Right renal pelvis (tissue), 4 donors: ENCODE data around the gene CPED1. TPM values are rescaled to one million over a fixed set of nuclear protein-coding genes. Genes with fewer than 3 reads are reported as not detected.

Experiments
- DNase-seq, 4 donors: peaks; one replicate each; pipeline ENCODE4 v3.0.0-alpha.2; 2013; ENCODE audit warnings: low read depth in 4 of 4, low spot score in 3 of 4, missing footprints in 1 of 4
- polyA plus RNA-seq, 4 donors: library from polyadenylated mRNA; unstranded; fragments of 120-200 nt; gene quantifications; one replicate each; pipeline ENCODE4 v1.2.1, GENCODE V29; 2013; ENCODE audit not compliant: insufficient read length in 4 of 4

Gene CPED1
- polyA plus RNA-seq, 4 donors, result 30.1 to 48.9 (median 43.6) TPM

DNA sequence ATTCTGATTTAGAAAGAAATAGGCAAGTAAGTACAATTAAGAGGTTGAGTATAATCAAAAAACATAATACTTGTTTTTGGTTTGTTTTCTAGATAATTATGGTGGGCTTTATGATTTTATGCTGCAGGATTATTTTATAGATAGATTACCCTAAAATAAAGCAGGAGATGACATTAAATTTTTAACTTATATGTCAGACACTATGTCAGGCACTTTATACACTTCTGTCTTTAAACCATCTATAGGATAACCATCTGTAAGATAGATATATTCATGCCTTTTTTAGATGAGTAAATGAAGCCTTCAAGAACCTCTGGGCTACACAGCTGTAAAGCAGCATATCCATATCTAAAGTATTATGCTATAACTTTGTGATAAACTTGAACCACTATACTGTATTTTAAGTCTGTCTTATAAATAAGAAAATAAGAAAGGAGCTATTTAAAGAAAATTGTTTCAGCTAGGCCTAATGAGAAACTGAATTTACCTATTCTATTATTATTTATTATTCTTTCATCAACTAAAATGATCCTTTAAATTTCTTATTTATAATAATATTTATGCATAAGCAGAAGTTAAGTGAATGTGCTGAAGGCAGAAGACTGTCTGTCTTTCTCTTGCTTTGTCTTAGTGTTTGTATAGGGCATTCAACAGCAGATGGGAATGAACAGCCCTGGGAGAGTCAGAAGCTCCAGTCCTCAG lies 94.0 kb downstream of the CPED1 start:
- no peak for DNase-seq

DNA sequence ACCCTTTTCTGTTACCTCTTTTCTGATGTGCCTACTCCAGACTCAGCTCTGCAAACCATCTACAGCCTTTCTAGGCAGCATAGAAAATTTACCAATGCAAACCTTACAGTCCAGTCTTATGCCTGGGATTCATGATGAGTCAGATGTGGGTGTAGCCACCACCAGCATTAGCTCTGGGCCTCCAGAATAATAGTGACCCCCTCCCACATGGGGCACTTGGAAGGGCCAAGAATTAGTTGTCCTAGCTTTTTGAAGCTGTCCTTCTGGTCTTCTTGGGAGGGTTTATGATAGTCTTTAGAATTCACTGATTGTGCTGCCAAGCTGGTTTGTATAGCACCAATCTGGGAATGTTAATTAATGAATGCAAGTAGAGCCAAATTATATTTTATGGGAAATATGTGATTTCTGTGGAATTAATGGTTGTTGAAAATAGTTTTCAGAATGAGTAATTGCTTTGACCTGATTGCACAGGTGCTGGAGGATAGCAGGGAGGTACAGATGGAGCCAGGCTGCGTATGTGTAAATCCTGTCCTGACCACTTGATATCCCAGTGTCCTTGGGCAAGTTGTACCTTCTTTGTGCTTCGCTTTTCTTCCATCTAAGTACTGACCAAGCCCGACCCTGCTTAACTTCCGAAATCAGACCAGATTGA lies 94.8 kb downstream of the CPED1 start:
- no peak for DNase-seq

DNA sequence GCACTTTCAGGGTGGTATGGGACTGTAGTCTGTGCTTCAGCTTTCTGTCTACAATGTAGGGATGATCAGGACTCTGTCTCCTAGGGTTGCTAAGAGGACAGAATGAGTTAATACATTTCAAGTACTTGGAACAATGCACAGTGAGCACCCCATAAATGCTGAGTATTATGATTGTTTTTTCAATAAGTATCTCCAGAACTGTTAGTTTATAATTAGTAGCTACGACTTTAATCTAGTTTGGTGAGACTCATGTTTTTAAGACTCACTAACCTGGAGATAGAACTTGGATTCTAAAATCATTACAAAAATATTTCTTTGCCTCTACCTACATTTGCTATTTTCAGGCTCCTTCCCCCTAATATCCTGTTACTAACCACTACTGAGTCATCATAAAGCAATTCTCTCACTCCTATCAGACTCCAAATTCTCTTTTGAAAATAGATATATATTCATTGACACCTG lies 95.3 kb downstream of the CPED1 start:
- no peak for DNase-seq

DNA sequence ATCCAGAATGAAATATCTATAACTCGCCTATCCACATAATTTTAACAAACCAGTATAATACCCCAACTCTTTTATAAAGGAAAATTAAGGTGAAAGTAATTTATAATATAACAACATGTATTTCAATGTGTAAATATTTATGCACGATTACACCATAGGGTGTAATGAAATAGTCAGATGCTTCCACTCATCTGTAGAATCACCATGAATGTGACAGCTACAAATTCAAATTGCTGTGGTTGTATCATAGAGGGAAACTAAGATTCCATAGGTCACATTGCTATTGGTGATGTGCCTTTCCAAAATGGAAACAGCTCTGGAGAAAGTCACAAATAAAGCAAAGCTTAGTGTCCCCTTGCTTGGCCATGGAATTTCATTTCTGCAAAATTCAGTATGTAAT lies 95.7 kb downstream of the CPED1 start:
- DNase-seq, result no peak

DNA sequence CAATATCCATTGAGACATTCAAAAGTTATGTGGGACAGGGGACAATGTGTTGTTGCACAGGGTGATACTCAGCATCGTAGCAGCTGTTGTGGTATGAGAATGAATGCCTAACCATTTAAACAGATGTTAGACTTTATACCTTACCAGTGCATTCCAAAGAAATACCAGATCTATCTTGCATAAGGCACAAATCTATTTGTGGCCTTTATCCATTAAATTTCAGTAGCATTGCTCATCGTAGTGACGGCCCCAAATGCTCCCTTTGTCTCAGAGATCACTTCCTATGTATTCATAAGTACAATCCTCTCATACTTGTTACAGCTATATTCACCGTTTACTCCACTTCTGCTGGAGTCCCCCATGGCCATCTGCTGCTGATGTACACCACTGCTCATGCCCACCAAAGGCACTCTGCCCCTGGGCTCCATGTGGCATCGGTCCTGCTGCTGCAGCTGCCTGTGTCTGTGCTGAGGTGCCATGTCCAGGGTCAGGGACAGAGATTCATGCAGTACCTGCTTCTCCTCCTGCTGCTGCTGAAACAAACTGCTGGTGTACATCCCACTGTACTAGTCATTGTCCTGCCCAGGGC lies 96.3 kb downstream of the CPED1 start:
- no peak for DNase-seq

DNA sequence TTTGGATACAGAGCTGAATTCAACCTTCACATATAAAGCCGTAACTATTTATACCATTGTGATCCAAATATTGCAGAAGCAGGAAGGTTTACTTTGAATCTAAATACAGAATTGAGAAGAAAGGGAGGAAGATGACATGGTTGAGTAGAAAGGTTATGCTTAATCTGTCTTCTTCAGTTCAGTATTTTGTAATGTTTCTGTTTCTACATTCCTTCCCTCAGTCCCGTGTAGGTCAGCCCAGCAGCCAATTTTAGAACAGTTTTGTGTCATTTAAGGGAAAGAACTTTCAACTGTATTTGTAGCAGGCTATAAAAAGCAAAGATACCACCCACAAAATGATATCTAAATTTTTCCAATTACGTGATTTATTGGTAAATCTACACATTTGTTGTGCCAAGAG lies 97.4 kb downstream of the CPED1 start:
- no peak for DNase-seq

DNA sequence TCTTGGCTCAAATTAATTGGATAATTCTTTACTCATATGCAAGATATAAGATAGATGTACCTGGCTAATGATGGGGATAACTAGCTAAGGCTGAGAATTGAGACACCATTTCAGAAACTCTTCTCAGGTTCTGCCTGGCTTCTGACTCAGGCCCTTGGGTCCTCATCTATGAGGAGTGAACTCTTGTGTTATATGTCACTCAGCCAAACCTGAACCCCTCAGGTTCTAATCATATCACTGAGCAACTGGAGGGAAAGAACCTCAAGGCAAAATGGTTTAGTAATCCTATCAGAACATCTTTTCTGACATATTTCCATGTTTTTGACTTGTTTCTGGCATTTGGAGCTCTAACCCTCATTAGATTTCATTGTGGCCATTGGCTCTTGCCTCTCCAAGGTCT lies 100.4 kb downstream of the CPED1 start:
- DNase-seq, result no peak

DNA sequence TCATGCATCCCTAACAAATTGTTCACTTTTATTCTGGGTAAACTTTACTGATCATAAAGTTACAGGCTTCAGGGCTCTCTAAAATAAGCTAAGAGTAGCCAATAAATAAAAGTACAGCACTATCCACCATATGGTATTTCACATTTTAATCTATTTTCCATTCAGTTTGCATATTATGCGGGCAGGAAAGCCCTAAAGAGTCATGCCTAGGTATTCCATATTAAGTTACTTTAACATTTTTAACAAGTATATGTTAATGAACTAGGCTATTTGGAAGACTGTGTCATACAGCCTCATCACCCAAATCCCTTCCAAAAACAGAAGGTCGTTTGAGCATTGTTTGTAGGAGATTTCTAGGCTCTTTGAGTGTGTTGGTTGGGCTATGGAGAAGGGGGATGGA lies 106.3 kb downstream of the CPED1 start:
- DNase-seq, result no peak

DNA sequence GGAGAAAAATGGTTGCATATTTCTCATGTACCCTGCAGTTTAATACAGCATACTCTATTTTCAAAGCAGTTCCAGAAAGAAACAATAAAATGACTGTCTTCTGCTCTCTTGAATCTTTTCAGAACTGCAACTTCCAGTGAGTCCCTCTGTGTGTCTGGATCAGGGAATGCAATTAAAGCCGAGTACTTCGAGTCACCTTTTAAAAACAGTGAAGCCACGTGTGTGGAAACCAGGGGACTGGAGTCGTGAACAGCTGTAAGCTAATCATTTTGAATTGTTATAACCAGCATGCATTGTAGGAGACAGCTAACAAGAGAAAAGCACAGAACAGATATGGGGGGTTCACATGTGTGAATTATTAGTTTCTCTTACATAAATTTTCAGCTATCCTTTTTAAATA lies 109.1 kb downstream of the CPED1 start:
- DNase-seq, result no peak

DNA sequence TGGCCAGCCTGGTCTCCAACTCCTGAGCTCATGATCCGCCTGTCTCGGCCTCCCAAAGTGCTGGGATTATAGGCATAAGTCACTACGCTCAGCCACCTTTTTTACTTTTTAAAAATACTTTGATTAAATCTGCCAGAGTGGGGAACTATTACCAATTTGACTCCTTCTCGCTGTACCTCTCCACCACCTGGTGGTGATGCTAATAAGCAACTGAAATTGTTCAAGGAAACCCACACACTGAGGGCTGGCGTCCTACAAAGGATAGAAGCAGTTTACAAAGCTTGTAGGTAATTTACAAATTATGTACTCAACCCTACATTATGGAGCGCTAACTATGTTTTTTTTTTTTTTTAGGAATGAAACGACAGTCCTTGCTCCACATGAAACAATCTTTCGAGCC lies 111.1 kb downstream of the CPED1 start:
- no peak for DNase-seq

DNA sequence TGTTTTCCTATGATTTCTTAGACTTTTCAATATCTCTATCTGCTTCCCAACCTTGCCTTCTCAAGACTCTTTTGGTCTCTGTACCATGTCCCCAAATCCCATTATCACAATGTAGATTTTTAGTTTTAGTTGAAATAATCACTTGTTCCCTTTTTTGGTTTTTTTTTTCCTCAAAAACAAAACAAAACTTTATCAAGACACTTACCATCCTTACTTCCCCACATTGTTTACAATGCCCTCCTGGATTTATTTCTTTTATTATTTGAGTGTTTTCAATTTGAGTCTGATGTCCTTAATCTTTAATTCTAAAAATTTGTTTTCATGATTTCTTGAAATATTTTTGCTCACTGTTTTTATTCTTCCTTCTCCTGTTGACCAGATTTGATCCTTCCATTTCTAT lies 112.6 kb downstream of the CPED1 start:
- DNase-seq, result no peak

DNA sequence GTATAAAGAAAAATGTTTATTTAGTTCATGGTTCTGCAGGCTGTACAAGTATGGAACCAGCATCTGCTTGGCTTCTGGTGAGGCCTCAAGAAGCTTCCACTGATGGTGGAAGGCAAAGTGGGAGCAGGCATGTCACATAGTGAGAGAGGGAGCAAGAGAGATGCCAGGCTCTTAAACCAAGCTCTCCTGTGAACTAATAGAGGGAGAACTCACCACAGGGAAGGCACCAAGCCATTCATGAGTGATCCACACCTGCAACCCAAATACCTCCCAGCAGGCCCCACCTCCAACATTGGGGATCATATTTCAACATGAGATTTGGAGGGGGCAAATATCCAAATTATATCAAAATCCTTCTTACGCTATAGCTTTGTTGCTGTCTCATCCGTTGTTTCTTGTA lies 113.1 kb downstream of the CPED1 start:
- DNase-seq, result no peak

DNA sequence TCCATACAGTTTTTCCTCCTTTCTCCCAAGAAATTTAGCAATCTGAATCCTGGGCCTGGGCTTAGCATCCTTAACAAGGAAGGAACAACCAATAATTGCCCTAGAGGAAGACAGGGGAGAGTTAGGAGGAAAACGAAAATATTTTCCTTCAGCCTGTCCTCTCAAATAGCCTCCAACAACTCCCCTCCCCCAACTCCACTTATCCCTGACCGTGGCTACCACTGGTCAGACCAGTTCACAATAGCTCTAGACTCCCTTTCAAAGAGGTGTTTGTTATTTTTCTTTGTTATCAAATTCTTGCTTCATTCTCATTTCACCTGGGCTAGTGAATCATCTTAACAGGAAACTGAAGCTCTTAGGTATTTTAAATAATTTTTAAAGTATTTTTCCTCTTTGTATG lies 114.1 kb downstream of the CPED1 start:
- DNase-seq, result no peak

DNA sequence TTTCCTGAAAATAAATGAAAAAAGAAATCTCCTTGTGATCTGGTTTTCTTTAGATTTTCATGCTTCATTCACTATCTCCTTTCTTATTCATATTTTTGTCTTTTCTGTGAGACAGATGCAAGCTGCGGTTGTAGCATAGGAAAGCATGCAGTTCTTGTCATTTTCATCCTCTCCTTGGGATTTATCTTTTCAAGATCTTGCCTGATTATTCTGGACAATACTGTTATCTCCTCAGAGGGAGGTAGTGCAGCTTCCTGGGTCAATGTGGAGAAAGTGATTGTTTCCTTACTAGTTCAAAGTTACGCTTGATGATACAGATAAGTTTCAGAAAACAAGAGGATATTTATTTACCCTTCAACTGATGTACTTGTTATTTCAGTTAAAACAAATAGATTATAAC lies 114.6 kb downstream of the CPED1 start:
- DNase-seq, result no peak

DNA sequence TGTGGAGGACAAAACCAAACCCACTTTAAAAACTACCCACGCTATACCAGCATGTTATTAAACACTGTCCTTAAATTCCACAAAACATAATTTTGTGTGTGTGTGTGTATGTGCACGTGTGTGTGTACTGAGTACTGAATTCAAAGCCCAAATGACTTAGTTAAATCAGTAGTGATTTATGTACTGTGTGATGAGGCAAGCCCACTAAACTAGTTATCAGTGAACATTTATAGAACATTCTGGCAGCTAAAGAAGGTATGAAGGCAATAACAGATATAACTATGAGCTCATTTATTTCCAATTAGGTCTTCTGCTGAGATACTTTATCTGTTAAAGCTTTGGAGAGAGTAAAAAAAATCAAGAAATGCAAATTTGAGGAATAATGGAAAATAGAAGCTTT lies 115.1 kb downstream of the CPED1 start:
- no peak for DNase-seq

DNA sequence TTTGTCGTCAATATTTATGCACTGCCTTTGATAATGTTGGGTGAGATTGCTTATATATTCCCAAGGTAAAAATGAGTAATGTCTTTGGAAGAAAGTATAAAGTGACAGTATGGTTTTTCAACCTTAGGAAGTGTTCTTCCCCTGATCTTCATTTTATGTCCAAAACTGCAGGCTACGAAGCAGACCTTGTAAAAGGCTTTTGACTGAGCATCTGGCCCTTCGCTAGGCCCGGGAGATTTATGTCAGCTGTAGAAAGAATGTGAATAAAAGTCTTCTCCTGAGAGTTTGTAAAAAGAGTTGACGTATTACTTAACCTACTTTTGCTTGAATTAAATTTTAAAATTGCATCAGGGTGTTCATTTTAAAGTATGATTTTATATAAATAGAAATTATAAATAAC lies 116.8 kb downstream of the CPED1 start:
- no peak for DNase-seq

DNA sequence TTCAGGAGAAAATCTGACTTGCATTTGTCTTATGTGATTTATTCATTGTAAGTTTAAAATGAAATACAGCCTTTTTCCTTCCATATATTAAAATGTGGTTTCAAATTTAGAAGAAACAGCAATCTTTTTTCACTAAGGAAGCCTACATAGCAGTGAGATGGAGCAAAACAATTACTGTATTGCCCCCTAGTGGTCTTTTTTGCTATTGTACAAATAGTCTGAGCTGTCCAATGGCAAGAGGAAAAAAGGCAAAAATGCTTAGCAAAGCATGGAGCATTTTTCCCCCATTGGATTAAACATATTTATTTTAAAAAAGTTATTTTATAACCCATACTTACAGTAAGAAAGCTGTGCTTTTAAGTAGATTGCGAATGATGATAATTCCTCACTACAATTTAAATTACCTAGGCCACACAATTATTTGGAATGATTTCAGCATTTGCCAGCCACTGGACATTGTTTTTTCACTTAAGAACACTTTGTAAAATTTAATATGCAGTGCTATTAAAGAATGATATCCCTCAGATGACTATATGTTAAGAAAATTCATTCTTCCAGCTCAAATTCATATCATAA lies 119.5 kb downstream of the CPED1 start:
- DNase-seq, result peak; percentile 43 to 60 (median 48)

DNA sequence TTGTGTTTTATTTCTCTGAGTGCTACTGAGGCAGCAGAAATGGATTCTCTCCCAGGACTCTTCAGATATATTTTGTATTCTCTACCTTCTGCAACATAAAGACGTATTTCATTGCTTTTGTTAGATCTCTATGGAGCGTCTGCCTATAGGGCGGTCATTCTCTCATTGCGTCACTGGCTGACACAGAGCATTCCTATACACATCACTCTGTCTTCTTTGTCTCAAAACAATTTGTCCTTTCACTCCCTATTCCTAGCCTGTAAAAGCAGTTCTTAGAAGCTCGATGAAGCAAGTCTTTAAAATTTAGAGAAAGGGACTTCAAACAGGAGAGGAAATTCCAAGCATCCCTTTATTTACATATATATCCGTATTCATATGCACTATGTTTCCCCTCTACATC lies 120.6 kb downstream of the CPED1 start:
- no peak for DNase-seq

DNA sequence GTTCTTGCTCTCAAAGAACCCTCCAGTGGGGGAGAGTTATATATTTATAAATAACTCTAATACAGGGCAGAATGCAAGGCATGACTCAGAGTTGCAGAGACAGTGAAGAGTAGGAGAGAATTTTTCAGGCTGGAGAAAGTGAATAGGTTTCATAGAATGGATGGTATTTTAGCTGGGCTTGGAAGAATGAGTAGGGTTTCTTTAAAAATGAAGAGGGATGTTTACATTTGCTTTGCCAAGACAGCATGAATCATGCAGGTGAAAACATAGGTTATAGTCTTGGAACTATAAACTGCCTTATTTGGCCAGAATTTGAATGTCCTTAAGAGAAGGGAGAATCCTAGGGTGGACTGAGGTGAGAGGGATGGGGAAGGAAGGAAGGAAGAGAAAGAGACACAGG lies 124.8 kb downstream of the CPED1 start:
- DNase-seq, result no peak

DNA sequence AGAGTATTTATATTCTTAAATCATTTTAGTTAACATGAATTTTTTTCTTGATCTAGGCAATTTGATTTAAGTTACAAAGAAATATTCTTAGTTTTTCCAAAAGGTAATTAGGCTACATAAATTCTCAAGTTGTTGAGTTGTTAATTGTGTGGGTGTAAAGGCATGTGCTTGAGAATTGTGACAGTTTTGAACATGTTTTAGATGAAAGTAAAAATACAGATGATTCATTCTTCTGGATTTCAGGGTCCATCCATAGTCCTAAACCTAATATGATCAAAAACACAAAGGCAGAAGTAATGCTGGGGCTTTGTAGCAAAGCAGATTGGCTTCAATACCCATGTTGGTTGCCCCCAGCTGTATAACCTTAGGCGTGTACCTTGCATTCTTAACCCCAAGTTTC lies 127.9 kb downstream of the CPED1 start:
- DNase-seq, result no peak

DNA sequence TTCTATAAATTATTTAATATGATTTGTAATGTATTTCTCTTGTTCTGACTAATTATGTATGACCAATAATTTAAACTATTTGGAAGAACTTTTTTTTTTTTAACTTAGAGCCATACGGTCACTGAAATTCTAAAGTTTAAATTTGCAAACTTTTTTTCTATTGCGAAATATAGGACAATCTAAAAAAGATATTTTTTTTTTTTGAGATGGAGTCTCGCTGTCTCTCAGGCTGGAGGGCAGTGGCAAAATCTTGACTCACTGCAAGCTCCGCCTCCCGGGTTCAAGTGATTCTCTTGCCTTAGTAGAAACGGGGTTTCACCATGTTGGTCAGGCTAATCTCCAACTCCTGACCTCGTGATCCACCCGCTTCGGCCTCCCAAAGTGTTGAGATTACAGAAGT lies 130.5 kb downstream of the CPED1 start:
- no peak for DNase-seq

DNA sequence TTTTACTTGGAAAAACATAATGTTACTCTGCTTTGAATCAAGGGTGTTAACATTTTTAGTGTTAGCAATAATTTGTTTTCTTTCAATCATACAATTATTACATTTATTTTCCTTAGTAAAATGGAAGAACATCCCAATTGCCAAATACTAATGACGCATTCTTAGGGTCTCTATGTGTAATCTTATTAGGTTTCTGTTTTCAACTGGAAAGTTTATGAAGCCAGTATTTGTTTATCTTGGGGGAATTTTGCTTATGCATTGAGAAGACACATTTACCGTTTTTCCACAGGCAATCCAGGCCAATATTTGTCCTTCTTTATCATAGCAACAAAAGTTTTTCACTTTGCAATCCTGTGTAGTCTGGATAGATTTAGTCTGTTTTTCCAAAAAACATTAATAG lies 134.5 kb downstream of the CPED1 start:
- no peak for DNase-seq
